GM12892 (cell line): ENCODE results near the gene RPTOR.

Source experiments
- POLR2A ChIP-seq: IDR thresholded peaks from 2 replicates; pipeline ENCODE4 v1.6.1; 2011; ENCODE audit warnings: low read depth, low read length, control low read depth
- POLR2AphosphoS5 ChIP-seq: IDR thresholded peaks from 2 replicates; pipeline ENCODE4 v1.6.1; 2011; ENCODE audit warnings: low read depth, low read length, control low read depth
- TAF1 ChIP-seq: IDR thresholded peaks from 2 replicates; pipeline ENCODE4 v1.6.1; 2011; ENCODE audit warnings: low read depth, mild to moderate bottlenecking, control low read depth, low read length, borderline replicate concordance

- no peak for TF ChIP-seq POLR2AphosphoS5
- no peak for TF ChIP-seq POLR2A
- TF ChIP-seq TAF1, result no peak
These were observed 80.2 kb downstream of the RPTOR start for GRCh38 chr17:80624864-80625263.
